ENCODE data around the gene DNAH6.
A peak's percentile ranks its signal among the peaks of the same experiment; 100 is the strongest.

The DNAH6 gene

DNA sequence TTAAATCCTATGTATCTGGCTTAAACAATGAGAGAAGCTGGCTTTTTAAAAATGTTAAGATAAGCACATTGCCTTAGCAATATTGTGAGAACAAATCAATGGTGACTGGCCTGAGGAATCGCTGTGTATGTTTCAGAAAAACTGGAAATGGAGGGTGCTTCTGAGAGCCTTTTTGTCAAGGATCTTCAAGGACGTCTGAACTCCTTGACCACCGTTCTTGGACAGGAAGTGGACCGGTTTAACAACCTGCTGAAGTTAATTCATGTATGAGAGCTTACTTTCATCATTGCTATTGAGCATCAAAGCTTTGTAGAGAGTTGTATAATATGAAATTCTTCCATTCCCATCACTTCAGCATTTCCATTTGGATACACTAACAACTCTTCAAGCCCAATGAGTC lies 292.0 kb downstream of the DNAH6 start:
- no peak for ATAC-seq (replicated peaks; ENCODE audit: extremely low read depth, poor library complexity, severe bottlenecking)
- Mint-ChIP-seq H3K27me3 (no peaks in the 10 kb centered on the region), H3K4me1 (peaks cover 21% of the 10 kb centered on the region), H3K4me3 (no peak overlapping the region), H3K9me3 (no peaks in the 10 kb centered on the region), H3K36me3 (ENCODE audit: insufficient read depth) (no peaks in the 10 kb centered on the region), H3K27ac (ENCODE audit: low read depth) (no peak overlapping the region)
- no peak for DNase-seq (ENCODE audit: low spot score in 2 of 2)

GRCh38 chr2:84811839-84812431 lies 295.6 kb downstream of the DNAH6 start:
- no peak for ATAC-seq (replicated peaks; ENCODE audit: extremely low read depth, poor library complexity, severe bottlenecking)
- no peaks in the 10 kb centered on the region for H3K36me3 Mint-ChIP-seq (ENCODE audit: insufficient read depth)
- no peaks in the 10 kb centered on the region for H3K27me3 Mint-ChIP-seq
- H3K4me3 Mint-ChIP-seq: no peak overlapping the region
- peaks cover 33% of the 10 kb centered on the region for H3K4me1 Mint-ChIP-seq
- H3K9me3 Mint-ChIP-seq: no peaks in the 10 kb centered on the region
- no peak for DNase-seq (ENCODE audit: low spot score in 2 of 2)
- H3K27ac Mint-ChIP-seq (ENCODE audit: low read depth): no peak overlapping the region

DNA sequence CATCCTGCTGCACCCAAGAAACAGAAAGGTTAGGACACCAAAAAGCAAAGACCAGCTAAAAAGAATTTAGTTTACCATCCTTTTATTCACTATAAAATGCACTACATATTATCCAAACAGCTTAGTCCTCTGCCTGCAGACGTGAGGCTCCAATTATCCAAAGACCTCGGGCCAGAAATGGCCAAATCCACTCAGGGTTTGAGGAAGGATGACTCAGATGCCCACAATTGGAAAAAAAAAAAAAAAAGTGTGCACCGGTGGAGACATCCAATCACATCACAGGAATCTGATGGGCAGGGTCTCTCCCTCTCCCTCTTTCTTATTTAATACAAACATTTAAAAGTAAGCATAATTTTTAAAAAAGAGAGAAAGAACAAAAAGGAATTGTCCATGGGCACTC lies 298.8 kb downstream of the DNAH6 start:
- Mint-ChIP-seq H3K27ac (ENCODE audit: low read depth) (no peak overlapping the region), H3K27me3 (no peaks in the 10 kb centered on the region), H3K36me3 (ENCODE audit: insufficient read depth) (no peaks in the 10 kb centered on the region), H3K9me3 (no peaks in the 10 kb centered on the region), H3K4me1 (peaks cover 42% of the 10 kb centered on the region), H3K4me3 (no peak overlapping the region)
- no peak for ATAC-seq (replicated peaks; ENCODE audit: extremely low read depth, poor library complexity, severe bottlenecking)
- no peak for DNase-seq (ENCODE audit: low spot score in 2 of 2)

DNA sequence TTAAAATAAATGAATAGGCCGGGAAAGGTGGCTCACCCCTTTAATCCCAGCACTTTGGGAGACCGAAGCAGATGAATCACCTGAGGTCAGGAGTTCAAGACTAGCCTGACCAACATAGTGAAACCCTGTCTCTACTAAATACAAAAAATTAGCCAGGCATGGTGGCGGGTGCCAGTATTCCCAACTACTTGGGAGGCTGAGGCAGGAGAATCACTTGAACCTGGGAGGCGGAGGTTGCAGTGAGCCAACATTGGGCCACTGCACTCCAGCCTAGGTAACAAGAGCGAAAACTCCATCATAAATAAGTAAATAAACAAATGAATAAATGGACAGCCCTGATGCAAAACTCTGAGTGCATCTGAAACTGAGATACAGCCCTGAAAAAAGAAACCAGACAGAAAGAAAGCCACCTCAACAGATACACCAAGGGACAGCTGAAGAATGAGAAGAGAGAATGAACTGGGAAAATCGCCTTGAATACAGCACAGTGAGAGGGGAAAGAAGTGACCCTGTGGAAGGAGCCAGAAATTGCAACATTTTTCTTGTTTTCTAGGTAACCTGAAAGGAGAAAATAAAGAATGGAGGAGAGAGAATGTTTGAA lies 300.2 kb downstream of the DNAH6 start:
- Mint-ChIP-seq H3K9me3 (no peaks in the 10 kb centered on the region), H3K27ac (ENCODE audit: low read depth) (peak overlapping the region; percentile 16), H3K27me3 (no peaks in the 10 kb centered on the region), H3K36me3 (ENCODE audit: insufficient read depth) (peaks cover 3% of the 10 kb centered on the region), H3K4me3 (no peak overlapping the region), H3K4me1 (peaks cover 52% of the 10 kb centered on the region)
- no peak for ATAC-seq (replicated peaks; ENCODE audit: extremely low read depth, poor library complexity, severe bottlenecking)
- DNase-seq (ENCODE audit: low spot score in 2 of 2): no peak

GRCh38 chr2:84817239-84817655 lies 300.9 kb downstream of the DNAH6 start:
- Mint-ChIP-seq H3K4me1 (peaks cover 47% of the 10 kb centered on the region), H3K27me3 (no peaks in the 10 kb centered on the region), H3K27ac (ENCODE audit: low read depth) (peak overlapping the region; percentile 16), H3K36me3 (ENCODE audit: insufficient read depth) (peaks cover 6% of the 10 kb centered on the region), H3K9me3 (no peaks in the 10 kb centered on the region), H3K4me3 (no peak overlapping the region)
- no peak for DNase-seq (ENCODE audit: low spot score in 2 of 2)
- no peak for ATAC-seq (replicated peaks; ENCODE audit: extremely low read depth, poor library complexity, severe bottlenecking)

- no peak for DNase-seq (ENCODE audit: low spot score in 2 of 2)
- Mint-ChIP-seq H3K27me3 (no peaks in the 10 kb centered on the region), H3K9me3 (no peaks in the 10 kb centered on the region), H3K4me1 (peaks cover 39% of the 10 kb centered on the region), H3K4me3 (no peak overlapping the region), H3K36me3 (ENCODE audit: insufficient read depth) (peaks cover 9% of the 10 kb centered on the region), H3K27ac (ENCODE audit: low read depth) (peak overlapping the region; percentile 12)
- no peak for ATAC-seq (replicated peaks; ENCODE audit: extremely low read depth, poor library complexity, severe bottlenecking)
Observed at GRCh38 chr2:84821806-84822205, 305.5 kb downstream of the DNAH6 start.

- Mint-ChIP-seq H3K4me3 (no peak overlapping the region), H3K36me3 (ENCODE audit: insufficient read depth) (peaks cover 9% of the 10 kb centered on the region), H3K27ac (ENCODE audit: low read depth) (peak overlapping the region; percentile 2), H3K27me3 (no peaks in the 10 kb centered on the region), H3K4me1 (peaks cover 31% of the 10 kb centered on the region), H3K9me3 (no peaks in the 10 kb centered on the region)
- DNase-seq (ENCODE audit: low spot score in 2 of 2): no peak
- ATAC-seq (replicated peaks; ENCODE audit: extremely low read depth, poor library complexity, severe bottlenecking): no peak
Observed at GRCh38 chr2:84823229-84823628, 306.9 kb downstream of the DNAH6 start.

GRCh38 chr2:84823788-84824187 lies 307.5 kb downstream of the DNAH6 start:
- no peak for ATAC-seq (replicated peaks; ENCODE audit: extremely low read depth, poor library complexity, severe bottlenecking)
- DNase-seq (ENCODE audit: low spot score in 2 of 2): no peak
- no peaks in the 10 kb centered on the region for H3K27me3 Mint-ChIP-seq
- no peaks in the 10 kb centered on the region for H3K9me3 Mint-ChIP-seq
- peaks cover 9% of the 10 kb centered on the region for H3K36me3 Mint-ChIP-seq (ENCODE audit: insufficient read depth)
- H3K4me3 Mint-ChIP-seq: no peak overlapping the region
- H3K4me1 Mint-ChIP-seq: peaks cover 31% of the 10 kb centered on the region
- H3K27ac Mint-ChIP-seq (ENCODE audit: low read depth): no peak overlapping the region

DNA sequence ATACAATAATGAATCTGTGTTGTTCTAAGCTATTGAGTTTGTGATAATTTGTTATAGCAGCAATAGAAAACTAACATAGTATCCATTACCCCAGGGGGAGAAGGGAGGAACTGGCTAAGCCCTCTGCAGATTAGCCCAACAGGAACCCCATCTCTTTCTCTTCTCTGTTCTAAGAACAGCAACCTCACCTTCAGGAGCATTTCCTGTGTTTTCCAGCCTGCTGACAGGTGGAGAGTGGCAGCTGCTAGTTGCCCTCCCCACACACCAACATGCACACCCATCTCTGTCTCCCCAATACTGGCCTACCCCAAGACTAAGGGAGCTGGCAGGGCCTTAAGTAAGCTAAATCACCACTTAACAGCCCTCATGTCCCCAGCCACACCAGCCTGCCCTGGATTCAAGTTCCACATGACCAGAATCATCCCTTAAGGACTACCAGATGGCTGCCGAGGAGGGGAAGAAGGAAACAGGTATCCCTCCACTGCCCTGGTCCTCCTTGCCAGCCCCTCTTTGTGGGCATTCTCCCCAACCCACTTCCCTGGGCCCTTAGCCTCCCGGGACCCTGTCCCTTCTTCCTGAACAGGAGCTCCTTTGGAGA lies 311.8 kb downstream of the DNAH6 start:
- ATAC-seq (replicated peaks; ENCODE audit: extremely low read depth, poor library complexity, severe bottlenecking): no peak

DNA sequence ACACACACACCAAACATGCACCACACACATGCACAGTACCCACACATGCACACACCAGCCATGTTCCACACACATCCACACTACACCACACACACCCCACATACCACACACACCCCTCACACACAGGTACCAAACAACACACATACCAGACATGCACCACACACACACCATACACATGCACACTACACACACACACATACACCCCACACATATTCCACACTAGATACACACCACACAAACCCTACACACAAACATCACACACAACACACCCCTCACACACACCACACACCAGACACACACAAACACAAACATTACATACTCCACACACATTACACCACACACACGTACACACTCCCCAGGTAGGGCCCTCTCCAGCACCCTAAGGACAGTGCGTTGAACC lies 313.4 kb downstream of the DNAH6 start:
- no peaks in the 10 kb centered on the region for H3K9me3 Mint-ChIP-seq
- peaks cover 21% of the 10 kb centered on the region for H3K4me1 Mint-ChIP-seq
- DNase-seq (ENCODE audit: low spot score in 2 of 2): no peak
- no peak for ATAC-seq (replicated peaks; ENCODE audit: extremely low read depth, poor library complexity, severe bottlenecking)
- no peaks in the 10 kb centered on the region for H3K36me3 Mint-ChIP-seq (ENCODE audit: insufficient read depth)
- no peak overlapping the region for H3K27ac Mint-ChIP-seq (ENCODE audit: low read depth)
- no peak overlapping the region for H3K4me3 Mint-ChIP-seq
- no peaks in the 10 kb centered on the region for H3K27me3 Mint-ChIP-seq

More for the DNA sequence above, 311.8 kb downstream of the DNAH6 start:
- Mint-ChIP-seq H3K9me3 (no peaks in the 10 kb centered on the region), H3K4me3 (no peak overlapping the region), H3K27me3 (no peaks in the 10 kb centered on the region), H3K27ac (ENCODE audit: low read depth) (peak overlapping the region; percentile 19), H3K4me1 (peaks cover 11% of the 10 kb centered on the region), H3K36me3 (ENCODE audit: insufficient read depth) (peaks cover 3% of the 10 kb centered on the region)
- no peak for DNase-seq (ENCODE audit: low spot score in 2 of 2)

DNA sequence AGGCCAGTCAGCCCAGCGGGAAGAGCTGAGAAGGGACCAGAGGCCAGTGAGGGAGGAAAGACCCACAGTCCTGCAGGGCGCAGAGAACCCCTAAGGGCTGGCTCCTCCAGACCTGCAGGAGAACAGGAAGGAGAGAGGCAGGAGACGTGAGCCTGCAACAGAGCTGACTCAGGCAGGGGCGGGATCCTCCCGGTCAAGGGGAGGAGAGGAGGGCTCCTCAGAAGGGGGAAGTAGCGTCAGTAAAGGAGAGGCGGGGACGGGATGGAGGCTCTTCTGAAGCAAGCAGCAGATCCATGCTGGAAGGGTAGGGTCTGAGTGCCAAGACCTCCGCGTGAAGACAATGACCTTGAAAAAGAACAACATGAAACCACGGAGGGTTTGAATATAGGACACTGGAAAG lies 313.8 kb downstream of the DNAH6 start:
- Mint-ChIP-seq H3K36me3 (ENCODE audit: insufficient read depth) (no peaks in the 10 kb centered on the region), H3K4me3 (no peak overlapping the region), H3K27me3 (no peaks in the 10 kb centered on the region)

DNA sequence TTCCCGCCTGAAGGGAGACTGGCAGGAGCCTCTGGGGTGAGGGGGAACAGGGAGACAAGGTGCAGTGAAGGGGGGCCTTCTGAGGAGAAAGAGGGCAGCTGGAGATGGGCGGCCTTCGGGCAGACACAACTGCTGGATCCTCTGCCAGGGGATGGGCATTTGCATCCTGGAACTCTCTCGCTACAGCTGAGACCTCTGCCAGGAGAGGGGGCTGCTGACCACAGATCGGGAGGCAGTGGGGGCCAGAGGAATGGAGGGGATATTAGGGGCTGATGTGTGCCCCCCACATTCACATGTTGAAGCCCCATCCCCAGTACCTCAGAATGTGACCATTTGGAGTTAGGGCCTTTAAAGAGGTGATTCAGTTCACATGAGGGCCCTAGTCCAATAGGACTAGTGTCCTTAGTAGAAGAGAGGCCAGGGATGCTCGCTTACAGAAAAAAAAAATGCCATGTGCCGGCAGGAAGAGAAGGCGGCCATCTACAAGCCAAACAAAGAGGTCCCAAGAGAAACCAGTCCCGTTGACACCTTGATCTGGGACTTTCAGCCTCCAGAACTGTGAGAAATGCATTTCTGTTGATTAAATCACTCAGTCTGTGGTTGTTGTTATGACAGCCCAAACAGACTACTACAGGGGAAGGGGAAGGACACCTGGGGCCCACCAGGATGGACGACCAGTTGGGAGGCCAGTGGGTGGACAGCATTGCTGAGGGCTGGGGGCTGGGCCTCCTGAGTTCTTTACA lies 314.6 kb downstream of the DNAH6 start:
- no peak for ATAC-seq (replicated peaks; ENCODE audit: extremely low read depth, poor library complexity, severe bottlenecking)
- peak overlapping the region; percentile 74 for H3K27ac Mint-ChIP-seq (ENCODE audit: low read depth)
- peak overlapping the region; percentile 30 for H3K4me3 Mint-ChIP-seq
- no peak for DNase-seq (ENCODE audit: low spot score in 2 of 2)
- H3K27me3 Mint-ChIP-seq: no peaks in the 10 kb centered on the region
- no peaks in the 10 kb centered on the region for H3K9me3 Mint-ChIP-seq
- no peaks in the 10 kb centered on the region for H3K36me3 Mint-ChIP-seq (ENCODE audit: insufficient read depth)
- peaks cover 21% of the 10 kb centered on the region for H3K4me1 Mint-ChIP-seq

More for the DNA sequence above, 313.8 kb downstream of the DNAH6 start:
- no peak for DNase-seq (ENCODE audit: low spot score in 2 of 2)
- no peak for ATAC-seq (replicated peaks; ENCODE audit: extremely low read depth, poor library complexity, severe bottlenecking)
- Mint-ChIP-seq H3K27ac (ENCODE audit: low read depth) (no peak overlapping the region), H3K9me3 (no peaks in the 10 kb centered on the region), H3K4me1 (peaks cover 21% of the 10 kb centered on the region)

Data from central memory CD8-positive, alpha-beta T cell (primary cell).